Effector CD8-positive, alpha-beta T cell (primary cell): ENCODE measurements around the gene MAGOH.
"Not testable (repeated sequence)": the region's sequence is repeated elsewhere in the genome, so short reads cannot be mapped to it uniquely, and the experiment has no call there.

ENCODE experiments used
- DNase-seq: peaks from one replicate; lab custom pipeline; 2025; lab: John Stamatoyannopoulos, UW

Gene MAGOH

DNA sequence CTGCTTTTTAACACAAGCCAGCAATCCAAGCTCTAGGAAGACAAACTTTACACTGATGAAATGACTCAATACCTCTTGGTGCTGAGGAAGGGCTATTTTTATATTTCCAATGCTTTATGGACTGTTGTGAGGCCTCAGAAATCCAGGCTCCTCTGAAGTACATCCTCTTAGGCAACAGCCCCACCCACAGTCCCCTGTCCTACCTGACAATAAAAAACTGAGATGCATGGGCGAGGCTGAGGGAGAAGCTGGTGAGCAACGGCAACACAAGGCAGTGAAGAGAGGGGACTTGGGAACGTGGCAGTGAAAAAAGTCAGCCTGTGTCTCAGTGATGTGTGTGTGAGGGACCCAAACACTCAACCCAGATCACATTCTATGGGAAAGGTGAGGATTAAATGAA is 51.8 kb downstream of the MAGOH start:
- DNase-seq = no peak

DNA sequence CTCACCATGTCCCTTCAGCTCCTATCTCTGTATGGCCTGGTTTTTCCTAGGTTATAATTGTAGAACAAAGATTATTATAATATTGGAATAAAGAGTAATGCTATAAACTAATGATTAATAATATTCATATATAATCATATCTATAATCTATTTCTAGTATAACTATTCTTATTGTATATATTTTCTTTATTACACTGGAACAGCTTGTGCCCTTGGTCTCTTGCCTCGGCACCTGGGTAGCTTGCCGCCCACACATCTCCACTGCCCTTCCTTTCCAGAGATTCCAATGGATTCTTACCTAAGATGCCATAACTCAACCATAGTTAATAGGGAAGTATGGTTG is 52.4 kb downstream of the MAGOH start:
- DNase-seq = not testable (repeated sequence)

DNA sequence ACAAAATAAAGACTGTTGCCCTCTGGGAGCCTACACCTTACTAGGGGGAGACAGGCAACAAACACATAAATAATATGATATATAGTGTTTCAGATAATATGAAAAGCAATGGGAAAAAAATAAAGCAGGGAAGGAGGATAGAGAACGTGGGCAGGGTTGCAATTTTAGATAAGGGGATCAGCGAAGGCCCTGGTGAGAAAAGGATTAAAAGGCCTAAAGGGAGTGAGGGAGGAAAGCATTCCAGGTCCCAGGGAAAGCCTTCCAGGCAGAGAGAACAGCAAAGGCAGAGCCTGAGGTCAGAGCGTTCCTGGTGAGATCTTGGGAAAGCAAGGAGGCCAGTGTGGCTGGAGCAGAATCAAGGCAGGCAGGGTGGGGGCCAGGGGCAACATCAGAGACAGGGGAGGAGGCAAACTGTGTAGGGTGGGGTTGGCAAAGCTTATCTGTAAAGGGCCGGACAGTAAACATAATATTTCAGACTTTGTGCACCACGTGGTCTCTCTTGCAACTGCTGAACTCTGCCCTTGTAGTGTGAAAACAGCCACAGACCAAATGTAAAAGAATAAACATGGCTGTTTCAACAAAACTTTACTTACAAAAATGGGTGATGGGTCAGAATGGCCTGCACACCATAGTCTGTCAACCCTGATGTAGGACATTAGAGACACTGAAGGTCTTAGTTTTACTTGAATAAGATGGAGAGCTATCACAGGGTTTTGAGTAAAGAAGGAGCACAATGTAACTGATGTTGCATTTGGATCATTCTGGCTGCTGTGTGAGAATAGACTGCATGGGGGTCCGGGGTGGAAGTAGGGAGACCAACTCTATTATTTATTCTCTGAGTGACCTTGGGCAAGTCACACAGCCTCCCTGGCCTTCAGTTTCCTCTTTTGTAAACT is 55.0 kb downstream of the MAGOH start:
- no peak for DNase-seq

DNA sequence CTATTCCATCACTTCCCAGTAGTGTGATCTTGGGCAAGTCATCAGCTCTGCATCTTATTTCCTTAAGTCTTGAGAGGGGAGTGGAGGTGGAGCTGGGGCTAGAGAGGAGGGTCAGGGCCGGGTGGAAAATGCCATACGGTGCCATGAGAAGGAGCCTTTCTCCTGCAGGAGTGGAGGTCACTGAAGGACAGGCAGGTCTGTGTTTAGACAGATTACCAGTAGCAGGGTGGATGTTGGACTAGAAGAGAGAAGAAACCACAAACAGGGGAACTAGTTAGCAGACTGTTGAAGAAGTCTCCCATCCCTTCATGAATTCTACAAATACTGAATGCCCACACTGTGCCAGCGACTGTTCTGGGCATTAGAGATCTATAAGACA is 55.6 kb downstream of the MAGOH start:
- no peak for DNase-seq

DNA sequence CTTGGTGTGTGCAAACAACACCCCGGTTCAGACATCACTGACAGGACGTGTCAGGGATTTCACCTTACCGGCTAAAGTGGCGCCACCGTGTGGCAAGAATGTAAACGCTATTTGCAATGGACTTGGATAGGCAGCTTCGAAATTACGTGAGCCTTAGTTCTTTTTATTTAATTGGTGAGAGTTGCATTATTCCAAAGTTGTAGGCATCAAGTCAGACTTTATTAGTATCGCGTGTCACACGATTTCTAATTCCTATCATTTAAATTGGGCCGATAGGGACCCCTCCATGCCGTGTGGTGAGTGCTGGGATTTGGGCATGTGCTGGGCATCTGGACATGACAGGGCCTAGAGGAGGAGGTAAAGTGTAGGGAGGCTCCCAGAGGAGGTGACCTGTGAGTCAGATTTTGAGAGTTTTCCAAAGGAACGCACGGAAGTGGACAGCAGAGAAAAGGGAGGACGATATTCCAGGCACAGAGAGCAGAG is 56.2 kb downstream of the MAGOH start:
- DNase-seq = peak; percentile 65

DNA sequence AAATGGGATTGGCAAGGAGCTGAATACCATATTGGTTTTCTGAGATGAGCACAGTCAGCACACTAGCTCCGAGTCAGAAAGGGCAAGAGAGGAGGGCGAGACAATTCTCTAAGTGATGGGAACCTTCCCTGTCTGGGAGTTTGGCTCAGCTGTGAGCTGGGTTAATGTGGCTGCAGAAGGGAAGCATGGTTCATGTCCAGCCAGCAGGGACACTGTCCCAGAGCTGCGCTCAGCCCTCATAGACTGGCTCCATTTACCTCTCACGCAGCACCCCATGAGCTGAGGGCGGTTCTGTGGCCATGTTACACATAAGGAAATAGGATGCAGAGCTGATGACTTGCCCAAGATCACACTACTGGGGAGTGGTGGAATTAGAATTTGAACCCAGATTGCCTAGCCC is 57.4 kb downstream of the MAGOH start:
- no peak for DNase-seq

DNA sequence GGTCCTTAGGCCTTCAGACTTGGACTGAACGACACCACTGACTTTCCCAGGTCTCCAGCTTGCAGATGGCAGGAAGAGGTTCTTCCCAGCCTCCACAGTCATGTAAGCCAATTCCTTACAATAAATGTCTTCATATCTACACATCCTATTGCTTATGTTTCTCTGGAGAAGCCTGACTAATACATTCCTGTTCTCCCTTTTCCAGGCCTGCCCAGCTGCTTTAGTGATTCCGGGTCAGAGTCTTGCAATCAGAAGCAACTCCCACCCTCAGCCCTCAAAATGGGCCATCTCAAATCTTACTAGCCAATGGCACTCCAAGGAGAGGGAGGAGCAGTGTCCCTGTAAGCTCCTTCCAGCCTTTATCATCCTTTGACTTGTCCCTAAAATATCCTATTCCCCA is 58.1 kb downstream of the MAGOH start:
- no peak for DNase-seq
